Activated CD4-positive, alpha-beta T cell treated with anti-CD3 and anti-CD28 coated beads for 36 hours (primary cell): ENCODE measurements around the gene USP22. TPM values are rescaled to one million over a fixed set of nuclear protein-coding genes. Genes with fewer than 3 reads are reported as not detected.
"Not testable (repeated sequence)": the region's sequence is repeated elsewhere in the genome, so short reads cannot be mapped to it uniquely, and the experiment has no call there.

Experiments
- ATAC-seq: fragments of 200-7000 bp; cut with Tn5 transposase; one replicate; pipeline ENCODE4 v1.10.0; 2021; ENCODE audit warnings: mild to moderate bottlenecking, moderate library complexity
- CTCF ChIA-PET: fragments of 350-600 bp; sonication (Branson Sonifier 250); formaldehyde crosslinking; loops from one replicate; lab custom pipeline; 2021; ENCODE audit warnings: antibody characterized with exemption; lab: Charles Lee
- POLR2A ChIA-PET: fragments of 350-600 bp; sonication (Branson Sonifier 250); formaldehyde crosslinking; loops from one replicate; lab custom pipeline; 2021; ENCODE audit warnings: antibody characterized with exemption, inconsistent platforms; lab: Charles Lee
- DNase-seq: peaks from one replicate; pipeline ENCODE4 v3.0.0-alpha.2; 2020
- H3K27ac Mint-ChIP-seq: one replicate; pipeline ENCODE4 v1.8.0; 2021; ENCODE audit warnings: mixed read lengths
- H3K27me3 Mint-ChIP-seq: one replicate; pipeline ENCODE4 v1.8.0; 2021; ENCODE audit warnings: mixed read lengths
- H3K36me3 Mint-ChIP-seq: one replicate; pipeline ENCODE4 v1.8.0; 2021; ENCODE audit warnings: low read depth, mixed read lengths
- H3K4me1 Mint-ChIP-seq: one replicate; pipeline ENCODE4 v1.8.0; 2021; ENCODE audit warnings: mixed read lengths
- H3K4me3 Mint-ChIP-seq: one replicate; pipeline ENCODE4 v1.8.0; 2021; ENCODE audit warnings: mild to moderate bottlenecking, moderate library complexity, mixed read lengths
- H3K9me3 Mint-ChIP-seq: one replicate; pipeline ENCODE4 v1.8.0; 2021; ENCODE audit warnings: low read depth, mixed read lengths
- intact Hi-C, 2 experiments: fragments of 100-400 bp; cut with DNase I in 1 of 2; cut with micrococcal nuclease in 1 of 2; formaldehyde crosslinking; loops; one replicate each; pipeline versions ENCODE4 v1.14.2 to v1.15.1; 2022 to 2024; cut with DNase I, micrococcal nuclease
- total RNA-seq, 2 experiments: library from RNA; stranded (reverse); gene quantifications; one replicate each; pipeline ENCODE4 v1.2.3, GENCODE V29; 2021

USP22 gene
- total RNA-seq, 2 experiments from 2014 or later, result 148 to 173 TPM

DNA sequence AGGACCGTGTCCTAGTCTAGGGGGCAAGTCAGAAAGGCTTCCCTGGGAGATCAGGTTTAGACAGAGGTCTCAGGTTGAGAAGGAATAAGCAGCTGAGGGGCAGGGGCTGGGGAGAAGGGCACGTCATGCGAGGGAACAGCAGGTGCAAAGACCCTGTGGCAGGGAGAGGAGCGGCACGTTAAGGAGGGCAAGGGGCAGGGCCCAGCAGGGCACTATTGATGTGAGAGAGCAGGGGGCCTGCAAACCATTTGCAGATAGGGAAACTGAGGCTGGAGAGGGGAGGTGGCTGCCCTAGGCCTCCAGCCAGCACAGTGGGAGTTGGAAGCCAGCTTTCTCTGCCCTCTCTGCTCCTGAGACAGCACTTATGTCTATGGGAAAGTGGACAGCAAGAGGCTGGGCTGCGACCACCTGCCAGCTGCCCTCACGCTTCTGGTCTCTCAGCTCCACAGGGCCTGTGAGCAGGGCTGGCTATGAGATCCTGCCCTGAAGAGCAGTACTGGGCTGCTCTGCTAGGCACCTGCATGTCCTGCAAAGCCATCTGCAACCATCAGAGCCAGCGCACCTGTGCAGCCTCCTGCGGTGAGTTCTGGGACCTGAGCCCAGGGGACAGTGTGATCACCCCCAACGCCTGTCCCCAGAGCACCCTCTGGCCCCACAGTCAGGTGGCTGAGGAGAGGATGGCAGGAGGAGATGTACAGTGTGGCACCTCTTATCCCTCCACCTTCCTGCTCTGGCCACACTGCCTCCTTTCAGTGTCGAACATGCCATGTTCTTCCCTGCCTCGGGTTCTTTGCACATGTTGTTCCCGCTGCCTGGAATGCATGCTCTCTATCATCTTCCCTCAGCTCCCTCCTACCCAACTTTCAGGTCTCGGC, 61.5 kb downstream of the USP22 start:
- no peak for DNase-seq
- no peak overlapping the region for H3K4me3 Mint-ChIP-seq
- no peaks in the 10 kb centered on the region for H3K4me1 Mint-ChIP-seq
- no peak overlapping the region for H3K27ac Mint-ChIP-seq
- CTCF ChIA-PET, result no interaction called here
- no peaks in the 10 kb centered on the region for H3K36me3 Mint-ChIP-seq
- no peak for ATAC-seq
- peaks cover 28% of the 10 kb centered on the region for H3K27me3 Mint-ChIP-seq
- POLR2A ChIA-PET, result no interaction called here
- H3K9me3 Mint-ChIP-seq, result no peaks in the 10 kb centered on the region
- intact Hi-C loops, result no loop called here

DNA sequence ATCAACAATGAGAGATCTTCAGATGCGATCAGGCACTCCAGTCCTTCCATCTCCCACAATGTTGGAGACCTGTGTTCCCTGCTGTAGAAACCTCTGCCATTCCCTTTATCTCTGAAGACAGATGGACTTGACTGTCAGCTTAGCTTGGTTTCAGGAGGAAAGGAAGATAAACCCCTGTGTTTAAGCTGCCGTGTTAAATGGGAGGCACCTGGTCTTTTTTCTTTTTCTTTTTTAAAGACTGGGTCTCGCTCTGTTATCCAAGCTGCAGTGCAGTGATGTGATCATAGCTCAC, 63.1 kb downstream of the USP22 start:
- ChIA-PET CTCF (interaction anchor here (0.5 kb wide), 1 partner anchor 139 kb away, joined by 3 read pairs; no protein-coding TSS in a partner anchor), POLR2A (no interaction called here)
- peaks cover 31% of the 10 kb centered on the region for H3K27me3 Mint-ChIP-seq
- no peaks in the 10 kb centered on the region for H3K9me3 Mint-ChIP-seq
- H3K27ac Mint-ChIP-seq, result no peak overlapping the region
- no peaks in the 10 kb centered on the region for H3K4me1 Mint-ChIP-seq
- H3K36me3 Mint-ChIP-seq, result no peaks in the 10 kb centered on the region
- no peak for DNase-seq
- H3K4me3 Mint-ChIP-seq, result no peak overlapping the region
- intact Hi-C loops, result no loop called here
- ATAC-seq, result no peak

DNA sequence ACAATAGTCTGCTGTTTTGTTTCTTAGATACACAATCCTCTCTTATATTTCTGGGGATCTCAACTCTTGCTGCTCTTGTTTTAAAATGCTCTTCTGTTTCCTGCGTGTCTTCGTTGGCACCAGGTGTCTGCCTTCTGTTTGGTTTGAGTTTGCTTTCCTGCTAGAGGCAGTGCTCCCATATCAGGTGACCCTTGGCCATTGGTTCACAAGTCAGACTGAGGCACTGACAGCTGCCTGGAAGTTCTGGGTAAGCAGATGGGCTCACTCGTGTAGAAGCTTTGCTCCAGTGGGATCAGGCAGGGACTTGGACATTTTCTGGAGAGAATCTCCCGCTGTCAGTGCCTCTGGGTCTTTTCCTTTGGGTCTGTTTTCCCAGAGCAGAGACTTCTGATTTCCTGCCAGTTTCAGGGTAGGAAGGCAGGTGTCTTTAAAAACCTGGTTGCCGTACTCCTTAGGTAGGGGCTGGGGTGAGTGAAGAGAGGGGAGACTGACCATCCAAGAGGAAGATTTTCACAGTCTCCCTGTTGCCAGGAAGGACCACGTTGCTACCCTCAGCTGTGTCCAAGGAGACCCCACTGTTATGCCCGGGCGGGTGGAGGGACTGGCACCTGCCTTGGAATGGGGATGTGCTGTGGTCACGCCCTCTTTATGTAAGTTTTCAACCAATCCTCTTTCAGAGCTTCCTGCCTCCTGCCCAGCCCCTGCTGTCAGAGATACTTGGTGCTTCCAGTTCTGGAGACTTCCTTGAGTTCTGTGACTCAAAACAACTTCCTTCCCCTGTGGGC, 63.6 kb downstream of the USP22 start:
- CTCF ChIA-PET, result interaction anchor here (0.5 kb wide), 1 partner anchor 139 kb away, joined by 3 read pairs; no protein-coding TSS in a partner anchor
- H3K4me1 Mint-ChIP-seq, H3K4me3 Mint-ChIP-seq, ATAC-seq, H3K9me3 Mint-ChIP-seq, DNase-seq, intact Hi-C loops, H3K36me3 Mint-ChIP-seq, POLR2A ChIA-PET, H3K27ac Mint-ChIP-seq: not testable (repeated sequence)
- H3K27me3 Mint-ChIP-seq, result peaks cover 31% of the 10 kb centered on the region

DNA sequence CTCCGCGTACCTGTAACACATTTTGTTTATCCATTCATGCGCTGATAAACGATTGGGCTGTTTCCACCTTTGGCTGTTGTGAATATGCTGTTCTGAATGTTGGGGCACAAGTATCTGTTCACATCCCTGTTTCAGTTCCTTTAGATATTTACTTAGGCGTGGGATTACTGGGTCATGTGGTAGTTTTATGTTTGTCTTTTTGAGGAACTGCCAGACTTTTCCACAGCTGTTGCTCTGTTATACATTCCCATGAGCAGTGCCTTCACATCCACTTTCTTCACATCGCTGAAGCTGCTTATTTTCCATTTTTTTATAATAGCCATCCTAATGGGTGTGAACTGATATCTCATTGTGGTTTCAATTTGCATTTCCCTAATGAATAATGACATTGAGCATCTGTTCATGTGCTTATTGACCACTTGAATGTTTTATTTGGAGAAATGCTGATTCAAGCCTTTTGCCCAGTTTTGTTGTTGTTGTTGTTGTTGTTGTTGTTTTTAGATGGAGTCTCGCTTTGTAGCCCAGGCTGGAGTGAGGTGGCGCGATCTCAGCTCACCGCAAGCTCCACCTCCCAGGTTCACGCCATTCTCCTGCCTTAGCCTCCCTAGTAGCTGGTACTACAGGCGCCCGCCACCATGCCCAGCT, 65.1 kb downstream of the USP22 start:
- H3K36me3 Mint-ChIP-seq, H3K27ac Mint-ChIP-seq, H3K9me3 Mint-ChIP-seq, intact Hi-C loops, DNase-seq, H3K4me3 Mint-ChIP-seq, H3K4me1 Mint-ChIP-seq, POLR2A ChIA-PET, ATAC-seq: not testable (repeated sequence)
- H3K27me3 Mint-ChIP-seq, result peaks cover 32% of the 10 kb centered on the region
- CTCF ChIA-PET, result interaction anchor here (0.7 kb wide), 1 partner anchor 1635 kb away, joined by 3 read pairs; no protein-coding TSS in a partner anchor

DNA sequence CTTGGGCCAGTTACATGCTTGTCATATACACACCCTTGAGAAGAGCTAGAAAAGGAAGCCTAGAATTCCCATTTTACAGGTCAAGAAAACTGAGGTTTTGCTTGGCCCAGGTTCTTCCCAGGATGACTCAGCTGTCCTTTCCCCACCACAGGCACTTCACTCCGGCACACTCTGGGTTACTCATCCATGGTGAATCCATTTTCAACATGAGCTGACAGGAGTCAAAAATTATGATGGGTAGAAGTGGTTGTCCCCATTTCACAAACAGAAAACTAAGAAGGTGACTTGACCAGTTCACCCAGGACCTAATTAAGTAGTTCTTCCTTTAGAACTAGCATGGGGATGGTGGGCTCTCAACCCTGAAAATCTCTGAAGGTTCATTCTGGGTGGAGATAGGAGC, 67.2 kb downstream of the USP22 start:
- ChIA-PET POLR2A (no interaction called here), CTCF (interaction anchor here (1.0 to 1.1 kb wide), 2 partner anchors 15 to 31 kb away, joined by 3 read pairs; no protein-coding TSS in a partner anchor)
- H3K27ac Mint-ChIP-seq, result no peak overlapping the region
- peaks cover 26% of the 10 kb centered on the region for H3K27me3 Mint-ChIP-seq
- no peaks in the 10 kb centered on the region for H3K36me3 Mint-ChIP-seq
- intact Hi-C loops, result no loop called here
- no peak for DNase-seq
- H3K4me3 Mint-ChIP-seq, result no peak overlapping the region
- ATAC-seq, result no peak
- no peaks in the 10 kb centered on the region for H3K4me1 Mint-ChIP-seq
- no peaks in the 10 kb centered on the region for H3K9me3 Mint-ChIP-seq

DNA sequence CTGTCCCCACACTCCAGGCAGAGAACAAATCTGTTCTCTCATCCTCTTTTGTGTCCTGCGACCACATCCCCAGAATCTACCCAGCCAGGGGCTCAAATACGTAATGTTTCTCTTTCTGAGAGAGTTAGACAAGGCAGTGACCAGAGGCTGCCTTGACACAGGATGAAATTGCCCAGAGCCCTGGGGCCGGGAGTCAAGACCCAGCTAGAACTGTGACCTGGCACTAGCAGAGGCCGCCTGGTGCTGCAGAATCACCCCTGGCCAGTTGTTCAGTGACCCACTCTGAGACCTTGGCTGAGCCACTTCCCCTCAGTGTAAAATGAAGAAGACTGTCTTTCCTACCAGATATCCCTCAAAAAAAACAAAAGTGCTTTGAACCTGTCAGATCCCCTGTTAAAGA, 72.5 kb downstream of the USP22 start:
- H3K27ac Mint-ChIP-seq, result no peak overlapping the region
- CTCF ChIA-PET, result no interaction called here
- no peak overlapping the region for H3K4me3 Mint-ChIP-seq
- H3K9me3 Mint-ChIP-seq, result no peaks in the 10 kb centered on the region
- intact Hi-C loops, result no loop called here
- H3K36me3 Mint-ChIP-seq, result no peaks in the 10 kb centered on the region
- ATAC-seq (no peak), DNase-seq (no peak)
- POLR2A ChIA-PET, result no interaction called here
- H3K4me1 Mint-ChIP-seq, result peaks cover 7% of the 10 kb centered on the region
- H3K27me3 Mint-ChIP-seq, result peaks cover 2% of the 10 kb centered on the region

DNA sequence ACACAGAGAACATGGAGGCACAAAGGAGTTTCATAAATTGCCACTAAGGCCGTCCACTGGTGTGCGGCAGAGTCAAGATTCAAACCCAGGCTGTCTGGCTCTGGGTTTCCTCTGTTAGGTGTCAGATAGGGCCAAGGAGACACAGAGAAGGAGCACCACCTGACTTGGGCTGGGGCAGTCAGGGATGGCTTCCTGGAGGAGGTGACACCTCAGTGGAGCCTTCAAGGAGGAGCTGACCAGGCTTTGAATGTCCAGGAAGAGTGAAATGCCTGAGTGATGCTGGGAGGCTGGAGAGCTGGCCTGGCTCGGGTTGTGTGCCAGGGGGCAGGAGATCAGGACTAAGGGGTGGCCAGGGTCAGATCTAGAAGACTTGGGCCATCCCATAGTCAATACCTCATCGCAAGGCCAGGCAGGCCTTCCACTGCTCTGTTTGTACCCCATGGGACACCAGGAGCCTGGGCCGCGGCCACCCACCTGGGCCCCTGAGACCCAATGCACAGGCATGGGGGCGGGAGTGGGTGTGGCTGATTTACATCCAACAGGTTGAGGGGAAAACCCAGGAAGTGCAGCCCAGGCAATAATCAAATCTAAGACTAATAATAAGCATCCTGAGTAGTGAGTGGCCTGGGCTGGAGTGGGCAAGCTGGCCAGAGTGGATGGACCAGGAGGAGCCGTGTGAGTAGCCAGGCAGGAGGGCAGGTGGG, 73.7 kb downstream of the USP22 start:
- POLR2A ChIA-PET, result no interaction called here
- CTCF ChIA-PET, result interaction anchor here (0.7 kb wide), 1 partner anchor 9 kb away, joined by 3 read pairs; no protein-coding TSS in a partner anchor
- no peak for DNase-seq
- no peak overlapping the region for H3K27ac Mint-ChIP-seq
- peaks cover 2% of the 10 kb centered on the region for H3K27me3 Mint-ChIP-seq
- intact Hi-C loops, result no loop called here
- no peaks in the 10 kb centered on the region for H3K9me3 Mint-ChIP-seq
- H3K4me3 Mint-ChIP-seq, result no peak overlapping the region
- peaks cover 7% of the 10 kb centered on the region for H3K4me1 Mint-ChIP-seq
- no peaks in the 10 kb centered on the region for H3K36me3 Mint-ChIP-seq
- ATAC-seq, result no peak

DNA sequence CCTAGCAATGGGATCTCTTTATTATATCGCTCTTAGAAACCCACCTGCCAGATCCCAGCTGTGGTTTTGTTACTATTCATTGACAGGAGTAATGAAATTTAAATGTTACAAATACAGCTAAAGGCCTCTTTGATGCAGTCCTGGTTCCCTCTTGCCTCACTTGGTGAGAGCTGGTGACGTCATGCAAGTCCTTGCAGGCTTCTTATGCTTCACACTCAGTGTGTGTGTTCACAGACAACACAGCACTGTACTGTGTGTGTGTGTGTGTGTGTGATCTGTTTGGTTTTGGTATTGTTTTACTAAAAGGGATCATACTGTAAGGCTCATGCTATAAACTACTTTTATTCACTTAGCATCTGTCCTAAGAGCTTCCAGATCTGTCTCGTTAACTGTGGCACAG, 75.0 kb downstream of the USP22 start:
- H3K4me1 Mint-ChIP-seq, result peaks cover 7% of the 10 kb centered on the region
- no peak for DNase-seq
- ChIA-PET CTCF (no interaction called here), POLR2A (no interaction called here)
- ATAC-seq, result no peak
- no peak overlapping the region for H3K4me3 Mint-ChIP-seq
- no peaks in the 10 kb centered on the region for H3K36me3 Mint-ChIP-seq
- H3K27ac Mint-ChIP-seq, result no peak overlapping the region
- H3K9me3 Mint-ChIP-seq, result no peaks in the 10 kb centered on the region
- intact Hi-C loops, result no loop called here
- H3K27me3 Mint-ChIP-seq, result peaks cover 2% of the 10 kb centered on the region

DNA sequence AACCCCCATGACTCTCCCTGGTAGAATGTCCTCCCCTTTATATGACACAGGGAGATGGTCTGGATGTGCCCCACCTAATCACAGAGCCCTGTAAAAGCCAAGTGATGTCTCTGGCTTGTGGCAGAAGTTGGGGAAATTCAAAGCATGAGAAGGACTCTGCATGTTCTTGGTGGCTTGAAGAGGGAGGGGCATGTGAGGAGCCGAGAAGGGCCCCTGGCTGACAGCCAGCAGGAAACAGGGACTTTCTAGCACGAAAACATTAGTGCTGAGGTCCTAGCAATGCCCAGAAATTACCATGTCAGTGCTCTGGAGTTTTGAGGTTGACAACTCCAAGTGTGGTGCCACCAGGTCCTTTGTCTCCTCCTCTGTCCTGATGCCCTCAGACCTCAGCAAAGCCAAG, 75.9 kb downstream of the USP22 start:
- peaks cover 2% of the 10 kb centered on the region for H3K27me3 Mint-ChIP-seq
- ChIA-PET POLR2A (no interaction called here), CTCF (no interaction called here)
- peak; percentile 31 for DNase-seq
- H3K36me3 Mint-ChIP-seq, result no peaks in the 10 kb centered on the region
- H3K4me1 Mint-ChIP-seq, result peaks cover 7% of the 10 kb centered on the region
- H3K9me3 Mint-ChIP-seq, result no peaks in the 10 kb centered on the region
- H3K4me3 Mint-ChIP-seq, result no peak overlapping the region
- intact Hi-C loops, result no loop called here
- H3K27ac Mint-ChIP-seq, result no peak overlapping the region
- no peak for ATAC-seq

DNA sequence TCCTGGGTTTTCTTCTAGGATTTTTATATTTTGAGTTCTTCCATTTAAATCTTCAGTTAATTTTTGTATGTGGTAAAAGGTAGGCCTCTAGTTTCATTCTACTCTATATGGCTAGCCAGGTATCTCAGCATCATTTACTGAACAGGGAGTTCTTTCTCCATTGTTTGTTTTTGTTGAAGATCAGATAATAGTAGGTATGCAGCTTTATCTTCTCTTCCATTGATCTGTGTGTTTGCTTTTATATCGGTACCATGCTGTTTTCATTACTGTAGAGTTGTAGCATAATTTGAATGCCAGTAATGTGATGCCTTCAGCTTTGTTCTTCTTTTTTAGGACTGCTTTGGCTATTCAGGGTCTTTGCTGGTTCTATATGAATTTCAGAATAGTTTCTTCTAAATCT, 77.3 kb downstream of the USP22 start:
- Mint-ChIP-seq H3K4me3 (no peak overlapping the region), H3K36me3 (no peaks in the 10 kb centered on the region), H3K27ac (no peak overlapping the region), H3K27me3 (peaks cover 4% of the 10 kb centered on the region), H3K9me3 (no peaks in the 10 kb centered on the region), H3K4me1 (peaks cover 7% of the 10 kb centered on the region)
- intact Hi-C loops, result no loop called here
- POLR2A ChIA-PET, result no interaction called here
- ATAC-seq (no peak), DNase-seq (no peak)
- CTCF ChIA-PET, result no interaction called here

DNA sequence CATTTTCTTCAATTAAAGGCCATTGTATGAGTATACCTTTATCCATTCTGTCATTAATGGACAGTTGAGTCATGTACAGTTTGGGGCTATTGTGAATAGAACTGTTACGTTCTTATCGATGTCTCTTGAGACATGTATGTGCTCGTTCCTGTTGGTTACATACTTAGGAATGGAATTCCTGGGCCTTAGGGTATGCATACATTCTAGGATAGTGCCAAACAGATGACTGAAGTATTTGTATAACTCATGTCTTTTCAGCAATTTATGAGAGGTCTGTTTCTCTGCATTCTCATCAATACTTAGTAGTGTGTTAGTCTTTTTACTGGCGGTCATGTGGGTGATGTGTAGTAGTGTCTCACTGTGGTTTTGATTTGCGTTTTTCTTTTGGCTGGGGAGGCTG, 81.2 kb downstream of the USP22 start:
- ChIA-PET POLR2A (no interaction called here), CTCF (no interaction called here)
- H3K9me3 Mint-ChIP-seq, result no peaks in the 10 kb centered on the region
- no peaks in the 10 kb centered on the region for H3K4me1 Mint-ChIP-seq
- no peak overlapping the region for H3K27ac Mint-ChIP-seq
- intact Hi-C loops, result no loop called here
- H3K4me3 Mint-ChIP-seq, result no peak overlapping the region
- peaks cover 12% of the 10 kb centered on the region for H3K27me3 Mint-ChIP-seq
- no peaks in the 10 kb centered on the region for H3K36me3 Mint-ChIP-seq
- no peak for ATAC-seq
- DNase-seq, result no peak
